ENCODE data around the gene PWWP2B.

Gene PWWP2B

DNA sequence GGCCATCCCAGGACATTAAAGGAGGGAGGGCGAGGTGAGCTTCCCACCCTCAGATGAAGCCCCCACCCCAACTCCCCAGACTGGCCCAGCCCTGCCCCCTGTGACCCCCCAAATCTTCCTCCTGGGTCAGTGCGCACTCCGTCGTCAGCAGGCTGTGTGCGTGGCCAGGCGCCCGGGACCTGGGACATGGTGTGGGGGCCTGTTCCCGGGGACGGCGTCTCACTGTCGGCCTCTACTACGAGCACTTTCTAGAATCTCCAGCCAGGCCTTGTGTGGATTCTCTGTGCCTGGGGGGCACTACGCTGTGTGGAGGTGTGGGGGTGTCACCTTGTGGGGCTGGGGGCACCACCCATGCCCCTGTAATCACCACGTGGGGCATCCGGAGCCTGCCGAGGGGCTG is 9.8 kb downstream of the PWWP2B start:
- no peak overlapping the region for H3K4me2 ChIP-seq (ENCODE audit: low read depth, low read length, poor library complexity, severe bottlenecking)
- H4K20me1 ChIP-seq (ENCODE audit: insufficient read depth, low read length, poor library complexity, severe bottlenecking) = peaks cover 43% of the 10 kb centered on the region
- H3K79me2 ChIP-seq (ENCODE audit: insufficient read depth, low read length) = peaks cover 82% of the 10 kb centered on the region
- no peaks in the 10 kb centered on the region for H3F3A ChIP-seq (ENCODE audit: low read depth)
- H3K9me2 ChIP-seq (replicated peaks; ENCODE audit: low read depth, low read length) = no peaks in the 10 kb centered on the region
- peaks cover 25% of the 10 kb centered on the region; the same call in 1 of the 2 replicates for H3K36me3 ChIP-seq (ENCODE audit: insufficient read depth, low read length)
- no peak overlapping the region for H3K4me3 ChIP-seq (ENCODE audit: low read length, poor library complexity, severe bottlenecking)
- H3K9ac ChIP-seq (ENCODE audit: low read depth, low read length, poor library complexity, severe bottlenecking) = no peak overlapping the region
- H3K4me1 ChIP-seq (ENCODE audit: insufficient read depth, low read length, poor library complexity, severe bottlenecking) = peaks cover 15% of the 10 kb centered on the region
- no peak for TF ChIP-seq EZH2phosphoT487 (IDR thresholded peaks at IDR 0.05; ENCODE audit: borderline replicate concordance)
- TF ChIP-seq, protein P1, sequence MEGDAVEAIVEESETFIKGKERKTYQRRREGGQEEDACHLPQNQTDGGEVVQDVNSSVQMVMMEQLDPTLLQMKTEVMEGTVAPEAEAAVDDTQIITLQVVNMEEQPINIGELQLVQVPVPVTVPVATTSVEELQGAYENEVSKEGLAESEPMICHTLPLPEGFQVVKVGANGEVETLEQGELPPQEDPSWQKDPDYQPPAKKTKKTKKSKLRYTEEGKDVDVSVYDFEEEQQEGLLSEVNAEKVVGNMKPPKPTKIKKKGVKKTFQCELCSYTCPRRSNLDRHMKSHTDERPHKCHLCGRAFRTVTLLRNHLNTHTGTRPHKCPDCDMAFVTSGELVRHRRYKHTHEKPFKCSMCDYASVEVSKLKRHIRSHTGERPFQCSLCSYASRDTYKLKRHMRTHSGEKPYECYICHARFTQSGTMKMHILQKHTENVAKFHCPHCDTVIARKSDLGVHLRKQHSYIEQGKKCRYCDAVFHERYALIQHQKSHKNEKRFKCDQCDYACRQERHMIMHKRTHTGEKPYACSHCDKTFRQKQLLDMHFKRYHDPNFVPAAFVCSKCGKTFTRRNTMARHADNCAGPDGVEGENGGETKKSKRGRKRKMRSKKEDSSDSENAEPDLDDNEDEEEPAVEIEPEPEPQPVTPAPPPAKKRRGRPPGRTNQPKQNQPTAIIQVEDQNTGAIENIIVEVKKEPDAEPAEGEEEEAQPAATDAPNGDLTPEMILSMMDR (conservative IDR thresholded peaks at IDR 0.05; ENCODE audit: low read length) = no peak
- H2AFZ ChIP-seq (ENCODE audit: low read length) = no peak overlapping the region
- no peaks in the 10 kb centered on the region for H3K27me3 ChIP-seq (ENCODE audit: insufficient read depth, low read length, poor library complexity, severe bottlenecking)
- no peaks in the 10 kb centered on the region for H3K9me3 ChIP-seq (ENCODE audit: insufficient read depth, low read depth, low read length)

DNA sequence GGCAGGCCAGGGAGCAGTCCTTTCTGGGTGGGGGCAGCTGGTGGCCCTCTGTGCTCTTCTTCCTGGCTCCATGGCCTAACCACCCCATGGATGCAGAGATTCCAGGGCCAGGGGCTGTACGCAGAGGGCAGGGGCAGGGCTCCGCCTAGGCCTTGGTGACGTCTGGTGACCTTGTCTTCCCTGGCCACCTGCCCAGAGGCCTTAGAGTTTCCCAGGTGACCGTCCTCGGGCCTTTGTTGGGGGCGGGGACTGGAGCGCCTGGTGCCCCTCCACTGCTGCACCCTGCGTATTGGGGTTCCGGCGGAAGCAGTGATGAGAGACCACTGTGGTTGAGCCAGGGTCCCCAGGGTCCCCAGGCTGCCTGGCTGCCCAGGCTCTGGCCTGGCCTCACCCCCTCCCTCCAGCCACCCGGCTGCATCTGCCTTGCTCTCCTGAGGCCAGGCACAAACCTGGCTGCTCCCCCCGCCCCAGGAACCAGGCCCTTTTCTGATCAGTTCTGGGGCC is 10.3 kb downstream of the PWWP2B start:
- H4K20me1 ChIP-seq (ENCODE audit: insufficient read depth, low read length, poor library complexity, severe bottlenecking) = peaks cover 41% of the 10 kb centered on the region
- H3F3A ChIP-seq (ENCODE audit: low read depth) = no peaks in the 10 kb centered on the region
- H3K4me3 ChIP-seq (ENCODE audit: low read length, poor library complexity, severe bottlenecking) = no peak overlapping the region
- H3K9ac ChIP-seq (ENCODE audit: low read depth, low read length, poor library complexity, severe bottlenecking) = no peak overlapping the region
- peaks cover 14% of the 10 kb centered on the region for H3K4me1 ChIP-seq (ENCODE audit: insufficient read depth, low read length, poor library complexity, severe bottlenecking)
- no peaks in the 10 kb centered on the region for H3K9me2 ChIP-seq (replicated peaks; ENCODE audit: low read depth, low read length)
- peaks cover 80% of the 10 kb centered on the region; the same call in 1 of the 2 replicates for H3K79me2 ChIP-seq (ENCODE audit: insufficient read depth, low read length)
- H2AFZ ChIP-seq (ENCODE audit: low read length) = no peak overlapping the region
- no peaks in the 10 kb centered on the region for H3K27me3 ChIP-seq (ENCODE audit: insufficient read depth, low read length, poor library complexity, severe bottlenecking)
- H3K4me2 ChIP-seq (ENCODE audit: low read depth, low read length, poor library complexity, severe bottlenecking) = no peak overlapping the region
- TF ChIP-seq, protein P1 (conservative IDR thresholded peaks at IDR 0.05; ENCODE audit: low read length) = no peak
- TF ChIP-seq EZH2phosphoT487 (IDR thresholded peaks at IDR 0.05; ENCODE audit: borderline replicate concordance) = no peak
- peaks cover 25% of the 10 kb centered on the region; the same call in 1 of the 2 replicates for H3K36me3 ChIP-seq (ENCODE audit: insufficient read depth, low read length)
- no peaks in the 10 kb centered on the region for H3K9me3 ChIP-seq (ENCODE audit: insufficient read depth, low read depth, low read length)

DNA sequence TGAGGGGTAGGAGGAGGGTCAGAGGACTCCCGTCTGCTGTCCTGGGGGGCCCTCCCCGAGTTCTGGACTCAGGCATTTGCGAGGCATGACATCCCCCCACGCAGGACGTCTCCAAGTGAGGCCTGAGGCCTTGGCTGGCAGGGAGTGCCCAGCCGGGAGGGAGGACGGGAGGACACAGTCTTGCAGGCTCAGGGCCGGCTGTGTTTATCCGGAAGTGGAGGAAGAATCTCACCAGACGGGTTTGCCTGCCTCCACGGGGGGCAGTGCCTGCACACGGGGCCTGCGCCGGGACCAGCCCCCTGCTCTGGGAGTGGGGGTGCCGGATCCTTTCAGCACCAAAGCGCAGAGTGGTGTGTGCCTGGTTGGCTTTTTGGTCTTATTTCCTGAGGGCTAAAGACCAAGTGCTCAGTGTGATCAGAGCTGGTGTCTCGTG is 10.9 kb downstream of the PWWP2B start:
- H3K4me3 ChIP-seq (ENCODE audit: low read length, poor library complexity, severe bottlenecking) = no peak overlapping the region
- peaks cover 41% of the 10 kb centered on the region for H4K20me1 ChIP-seq (ENCODE audit: insufficient read depth, low read length, poor library complexity, severe bottlenecking)
- H3K4me1 ChIP-seq (ENCODE audit: insufficient read depth, low read length, poor library complexity, severe bottlenecking) = peaks cover 14% of the 10 kb centered on the region
- no peak overlapping the region for H2AFZ ChIP-seq (ENCODE audit: low read length)
- H3K9me2 ChIP-seq (replicated peaks; ENCODE audit: low read depth, low read length) = no peaks in the 10 kb centered on the region
- no peaks in the 10 kb centered on the region for H3K27me3 ChIP-seq (ENCODE audit: insufficient read depth, low read length, poor library complexity, severe bottlenecking)
- H3K79me2 ChIP-seq (ENCODE audit: insufficient read depth, low read length) = peaks cover 76% of the 10 kb centered on the region; the same call in 1 of the 2 replicates
- no peaks in the 10 kb centered on the region for H3K9me3 ChIP-seq (ENCODE audit: insufficient read depth, low read depth, low read length)
- peaks cover 25% of the 10 kb centered on the region; the same call in 1 of the 2 replicates for H3K36me3 ChIP-seq (ENCODE audit: insufficient read depth, low read length)
- no peak overlapping the region for H3K4me2 ChIP-seq (ENCODE audit: low read depth, low read length, poor library complexity, severe bottlenecking)
- H3K9ac ChIP-seq (ENCODE audit: low read depth, low read length, poor library complexity, severe bottlenecking) = no peak overlapping the region
- TF ChIP-seq, protein P1 (conservative IDR thresholded peaks at IDR 0.05; ENCODE audit: low read length) = no peak
- TF ChIP-seq EZH2phosphoT487 (IDR thresholded peaks at IDR 0.05; ENCODE audit: borderline replicate concordance) = no peak
- no peaks in the 10 kb centered on the region for H3F3A ChIP-seq (ENCODE audit: low read depth)

Measured in Loucy (cell line).